Thoracic aorta (tissue), 2 donors: ENCODE results near the gene NUDT1. TPM values are rescaled to one million over a fixed set of nuclear protein-coding genes. Genes with fewer than 3 reads are reported as not detected.

Experiments
- ATAC-seq: fragments of 150-250 bp; one replicate; pipeline ENCODE4 v1.8.0; 2017; ENCODE audit warnings: low read depth; ENCODE audit not compliant: insufficient number of reproducible peaks, low FRiP score
- DNase-seq: peaks from one replicate; pipeline ENCODE4 v3.0.0-alpha.2; 2020; ENCODE audit warnings: low spot score
- H3K27ac ChIP-seq, 2 donors: fragments of 200-600 bp; sonication (generic); 1 replicate in 1 of 2; 2 replicates in 1 of 2; pipeline ENCODE4 v1.5.1; 2016; ENCODE audit warnings: mild to moderate bottlenecking in 2 of 2, moderate library complexity in 2 of 2
- H3K27me3 ChIP-seq: fragments of 200-600 bp; sonication (generic); replicated peaks from 2 replicates; pipeline ENCODE4 v1.6.0; 2016; ENCODE audit warnings: mild to moderate bottlenecking; ENCODE audit not compliant: insufficient read depth
- H3K36me3 ChIP-seq: fragments of 200-600 bp; sonication (generic); one replicate; pipeline ENCODE4 v1.5.1; 2016
- H3K4me1 ChIP-seq, 2 donors: fragments of 200-600 bp; sonication (generic); 1 replicate in 1 of 2; 2 replicates in 1 of 2; pipeline versions ENCODE4 v1.5.1 to v1.6.0; 2016; ENCODE audit warnings: low read depth in 2 of 2, mild to moderate bottlenecking in 1 of 2; ENCODE audit not compliant: control insufficient read depth in 1 of 2
- H3K4me3 ChIP-seq: fragments of 200-600 bp; sonication (generic); 2 replicates; pipeline ENCODE4 v1.5.1; 2016; ENCODE audit warnings: mild to moderate bottlenecking
- H3K9me3 ChIP-seq: fragments of 200-600 bp; sonication (generic); 2 replicates; pipeline ENCODE4 v1.5.1; 2016
- total RNA-seq, 2 donors: library from RNA; depleted of rRNA; stranded (reverse); fragments of >200 nt; gene quantifications; one replicate each; pipeline versions ENCODE4 v1.1.0 to v1.2.3, GENCODE V29; 2016
- TF ChIP-seq, protein P1 (sequence below): fragments of 200-600 bp; sonication (generic); IDR thresholded peaks from one replicate; pipeline ENCODE4 v1.5.1; 2019; ENCODE audit warnings: antibody characterized with exemption

The NUDT1 gene
- total RNA-seq, 2 donors from 2014 or later = 9.7 to 15.2 TPM

DNA sequence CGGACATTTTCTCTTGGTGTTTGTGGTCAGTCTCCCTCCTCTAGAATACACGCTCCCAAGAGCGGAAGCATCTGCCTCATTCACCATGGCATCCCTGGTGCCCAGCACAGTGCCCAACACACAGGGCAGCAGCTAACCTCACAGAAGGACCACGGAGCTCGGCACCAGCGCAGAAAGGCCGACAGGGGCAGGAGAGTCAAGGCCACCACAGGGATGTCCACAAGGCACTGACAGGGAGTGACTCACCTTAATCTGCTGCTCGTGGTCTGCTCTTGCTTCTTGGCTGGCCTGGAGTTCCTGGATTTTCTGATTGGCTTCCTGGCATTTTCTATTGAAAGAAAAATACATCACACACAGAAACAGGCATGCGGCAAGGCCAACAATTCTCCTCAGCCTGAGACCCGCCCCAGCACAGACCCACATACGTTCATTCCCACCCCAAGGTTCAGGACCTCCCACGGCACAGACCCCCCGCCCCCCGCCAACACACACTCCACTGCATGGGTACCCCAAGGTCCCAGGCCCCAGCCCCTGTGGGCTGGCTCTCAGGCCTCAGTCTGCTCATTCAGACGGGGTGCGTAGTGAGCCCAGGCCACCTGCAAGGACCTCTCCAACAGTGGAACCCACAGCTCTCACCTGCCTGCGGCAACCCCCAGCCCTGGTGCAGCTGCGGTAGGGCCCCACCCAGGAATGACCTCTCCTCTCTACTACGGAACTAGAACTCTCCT lies 24.1 kb upstream of the NUDT1 start:
- Histone ChIP-seq H3K27ac (no peak overlapping the region), H3K4me1 (no peaks in the 10 kb centered on the region), H3K4me3 (no peak overlapping the region), H3K27me3 (no peaks in the 10 kb centered on the region), H3K9me3 (no peaks in the 10 kb centered on the region), H3K36me3 (peaks cover 51% of the 10 kb centered on the region)
- ATAC-seq (no peak), DNase-seq (no peak)
- TF ChIP-seq, protein P1, sequence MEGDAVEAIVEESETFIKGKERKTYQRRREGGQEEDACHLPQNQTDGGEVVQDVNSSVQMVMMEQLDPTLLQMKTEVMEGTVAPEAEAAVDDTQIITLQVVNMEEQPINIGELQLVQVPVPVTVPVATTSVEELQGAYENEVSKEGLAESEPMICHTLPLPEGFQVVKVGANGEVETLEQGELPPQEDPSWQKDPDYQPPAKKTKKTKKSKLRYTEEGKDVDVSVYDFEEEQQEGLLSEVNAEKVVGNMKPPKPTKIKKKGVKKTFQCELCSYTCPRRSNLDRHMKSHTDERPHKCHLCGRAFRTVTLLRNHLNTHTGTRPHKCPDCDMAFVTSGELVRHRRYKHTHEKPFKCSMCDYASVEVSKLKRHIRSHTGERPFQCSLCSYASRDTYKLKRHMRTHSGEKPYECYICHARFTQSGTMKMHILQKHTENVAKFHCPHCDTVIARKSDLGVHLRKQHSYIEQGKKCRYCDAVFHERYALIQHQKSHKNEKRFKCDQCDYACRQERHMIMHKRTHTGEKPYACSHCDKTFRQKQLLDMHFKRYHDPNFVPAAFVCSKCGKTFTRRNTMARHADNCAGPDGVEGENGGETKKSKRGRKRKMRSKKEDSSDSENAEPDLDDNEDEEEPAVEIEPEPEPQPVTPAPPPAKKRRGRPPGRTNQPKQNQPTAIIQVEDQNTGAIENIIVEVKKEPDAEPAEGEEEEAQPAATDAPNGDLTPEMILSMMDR = no peak

DNA sequence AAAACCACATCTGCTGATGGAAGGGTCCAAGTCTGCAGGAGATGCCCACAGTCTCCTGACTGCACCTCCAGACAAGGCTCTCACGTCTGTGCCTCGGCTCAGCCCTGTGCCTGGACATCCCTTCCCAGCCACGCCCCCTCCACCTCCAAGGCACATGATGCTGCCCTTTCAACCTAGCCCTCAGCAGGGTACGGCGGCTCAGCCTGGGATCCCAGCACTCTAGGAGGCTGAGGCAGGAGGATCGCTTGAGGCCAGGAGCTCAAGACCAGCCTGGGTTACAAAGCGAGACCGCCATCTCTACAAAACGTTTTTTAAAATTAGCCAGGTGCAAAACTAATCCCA lies 23.6 kb upstream of the NUDT1 start:
- TF ChIP-seq, protein P1 = no peak
- H3K27ac ChIP-seq = no peak overlapping the region

DNA sequence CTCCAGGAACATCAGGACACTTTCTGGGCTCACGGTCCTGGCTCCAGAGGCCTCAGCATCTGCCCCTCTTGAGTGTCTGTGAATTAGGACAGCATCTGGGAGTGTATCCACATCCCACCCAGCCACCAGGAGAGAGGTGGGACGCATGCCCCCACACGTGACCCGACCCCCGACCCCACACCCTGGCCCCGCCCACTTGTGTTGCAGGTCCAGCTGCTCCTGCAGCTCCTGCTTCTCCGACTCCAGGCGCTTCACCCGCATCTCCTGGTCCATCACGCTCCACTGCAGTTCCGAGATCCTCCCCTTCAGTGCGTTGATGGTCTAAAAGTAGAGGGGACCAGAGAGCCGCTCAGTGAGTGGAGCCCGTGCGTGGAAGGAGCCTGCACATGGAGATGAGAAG lies 22.9 kb upstream of the NUDT1 start:
- peaks cover 44% of the 10 kb centered on the region for H3K36me3 ChIP-seq
- no peaks in the 10 kb centered on the region for H3K9me3 ChIP-seq
- no peak overlapping the region for H3K4me3 ChIP-seq
- ATAC-seq = no peak
- no peaks in the 10 kb centered on the region for H3K4me1 ChIP-seq
- H3K27ac ChIP-seq = no peak overlapping the region
- DNase-seq = no peak
- TF ChIP-seq, protein P1 = no peak
- no peaks in the 10 kb centered on the region for H3K27me3 ChIP-seq

More for the DNA sequence above, 23.6 kb upstream of the NUDT1 start:
- Histone ChIP-seq H3K4me3 (no peak overlapping the region), H3K36me3 (peaks cover 51% of the 10 kb centered on the region), H3K27me3 (no peaks in the 10 kb centered on the region), H3K9me3 (no peaks in the 10 kb centered on the region), H3K4me1 (no peaks in the 10 kb centered on the region)
- ATAC-seq (no peak), DNase-seq (no peak)

DNA sequence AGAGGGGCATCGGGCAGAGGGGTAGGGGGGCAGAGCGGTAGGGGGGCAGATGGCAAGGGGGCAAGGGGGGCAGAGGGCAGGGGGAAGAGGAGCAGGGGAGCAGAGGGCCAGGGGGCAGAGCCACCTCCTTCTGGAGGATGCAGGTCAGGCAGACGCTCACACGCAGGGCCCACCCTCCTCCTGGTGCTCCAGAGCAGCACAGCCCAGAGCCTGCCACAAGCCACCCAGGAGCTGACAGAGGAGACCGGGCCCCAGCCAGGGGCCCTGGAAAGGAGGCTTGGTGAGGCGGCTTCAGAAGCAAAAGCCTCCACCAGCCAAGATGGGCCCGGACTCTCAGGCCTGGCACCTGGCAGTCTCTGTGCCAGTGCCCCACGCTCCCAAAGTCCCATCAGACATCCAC lies 22.4 kb upstream of the NUDT1 start:
- H3K27ac ChIP-seq = no peak overlapping the region
- H3K4me1 ChIP-seq = no peaks in the 10 kb centered on the region
- no peaks in the 10 kb centered on the region for H3K27me3 ChIP-seq
- DNase-seq = no peak
- ATAC-seq = no peak
- H3K9me3 ChIP-seq = no peaks in the 10 kb centered on the region
- H3K4me3 ChIP-seq = no peak overlapping the region
- TF ChIP-seq, protein P1 = no peak
- H3K36me3 ChIP-seq = peaks cover 43% of the 10 kb centered on the region

DNA sequence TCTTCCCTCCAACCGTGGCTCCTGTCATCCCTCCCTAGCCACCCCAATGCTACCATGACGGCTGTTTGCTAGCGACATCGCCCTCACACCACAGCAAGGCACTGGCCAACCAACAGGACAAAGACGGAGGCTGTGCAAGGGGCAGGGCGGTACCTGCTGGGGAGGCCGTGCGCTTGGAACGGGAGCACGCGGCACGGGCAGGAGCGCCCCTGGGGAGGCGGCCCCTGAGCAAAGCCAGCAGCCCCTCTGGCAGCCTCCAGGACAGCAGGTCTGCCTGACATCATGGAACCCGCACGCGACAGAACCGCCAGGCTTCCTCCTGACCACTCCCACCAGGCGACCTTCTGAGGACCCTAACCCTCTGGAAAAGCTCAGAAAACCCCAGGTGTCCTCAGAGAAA lies 22.0 kb upstream of the NUDT1 start:
- no peaks in the 10 kb centered on the region for H3K4me1 ChIP-seq
- DNase-seq = no peak
- peaks cover 48% of the 10 kb centered on the region for H3K36me3 ChIP-seq
- no peak overlapping the region for H3K4me3 ChIP-seq
- TF ChIP-seq, protein P1 = no peak
- ATAC-seq = no peak
- no peaks in the 10 kb centered on the region for H3K27me3 ChIP-seq
- no peak overlapping the region for H3K27ac ChIP-seq
- H3K9me3 ChIP-seq = no peaks in the 10 kb centered on the region
